Activated naive CD4-positive, alpha-beta T cell treated with anti-CD3 and anti-CD28 coated beads, Interleukin-2, amount 10 ng/mL, durations not matched to agents 7 days and 5 days (primary cell): Measurements from ENCODE around the gene ZNF581.
A peak's percentile ranks its signal among the peaks of the same experiment; 100 is the strongest.

Source experiments
- CTCF ChIA-PET: fragments of 350-600 bp; sonication (Branson Sonifier 250); formaldehyde crosslinking; loops from one replicate; lab custom pipeline; 2021; ENCODE audit warnings: antibody characterized with exemption; lab: Charles Lee
- DNase-seq: peaks from one replicate; pipeline ENCODE4 v3.0.0-alpha.2; 2020
- H3K27ac Mint-ChIP-seq: one replicate; pipeline ENCODE4 v1.8.0; 2021; ENCODE audit warnings: mild to moderate bottlenecking, moderate library complexity, mixed read lengths
- H3K27me3 Mint-ChIP-seq: one replicate; pipeline ENCODE4 v1.8.0; 2021; ENCODE audit warnings: mild to moderate bottlenecking, mixed read lengths
- H3K36me3 Mint-ChIP-seq: one replicate; pipeline ENCODE4 v1.8.0; 2021; ENCODE audit warnings: mixed read lengths
- H3K4me1 Mint-ChIP-seq: one replicate; pipeline ENCODE4 v1.8.0; 2021; ENCODE audit warnings: mixed read lengths
- H3K4me3 Mint-ChIP-seq: one replicate; pipeline ENCODE4 v1.8.0; 2021; ENCODE audit warnings: mild to moderate bottlenecking, moderate library complexity, mixed read lengths
- H3K9me3 Mint-ChIP-seq: one replicate; pipeline ENCODE4 v1.8.0; 2021; ENCODE audit warnings: mixed read lengths

ZNF581 gene

DNA sequence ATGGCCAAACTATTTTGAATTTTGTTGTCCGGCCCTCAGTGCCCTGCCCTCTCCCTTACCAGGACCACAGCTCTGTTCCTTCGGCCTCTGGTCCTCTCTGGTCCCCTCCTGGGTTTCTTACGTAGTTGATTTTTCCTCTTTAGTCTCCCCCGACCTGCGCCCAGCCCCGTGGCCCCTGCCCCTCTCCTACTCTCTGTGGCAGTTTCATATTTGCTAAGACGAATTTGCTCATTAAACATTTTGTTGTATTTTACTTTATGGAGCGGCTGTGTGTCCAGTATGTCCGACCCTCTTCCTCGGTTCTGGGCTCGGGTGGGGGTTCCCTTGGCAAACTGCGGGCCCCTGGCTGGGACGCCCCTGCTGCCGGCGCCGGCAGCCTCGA lies 31.0 kb downstream of the ZNF581 start:
- CTCF ChIA-PET = no interaction called here
- H3K4me3 Mint-ChIP-seq = peak overlapping the region; percentile 44
- peaks cover 50% of the 10 kb centered on the region for H3K36me3 Mint-ChIP-seq
- DNase-seq = no peak
- no peaks in the 10 kb centered on the region for H3K9me3 Mint-ChIP-seq
- peaks cover 50% of the 10 kb centered on the region for H3K4me1 Mint-ChIP-seq
- H3K27ac Mint-ChIP-seq = peak overlapping the region; percentile 83
- H3K27me3 Mint-ChIP-seq = no peaks in the 10 kb centered on the region

DNA sequence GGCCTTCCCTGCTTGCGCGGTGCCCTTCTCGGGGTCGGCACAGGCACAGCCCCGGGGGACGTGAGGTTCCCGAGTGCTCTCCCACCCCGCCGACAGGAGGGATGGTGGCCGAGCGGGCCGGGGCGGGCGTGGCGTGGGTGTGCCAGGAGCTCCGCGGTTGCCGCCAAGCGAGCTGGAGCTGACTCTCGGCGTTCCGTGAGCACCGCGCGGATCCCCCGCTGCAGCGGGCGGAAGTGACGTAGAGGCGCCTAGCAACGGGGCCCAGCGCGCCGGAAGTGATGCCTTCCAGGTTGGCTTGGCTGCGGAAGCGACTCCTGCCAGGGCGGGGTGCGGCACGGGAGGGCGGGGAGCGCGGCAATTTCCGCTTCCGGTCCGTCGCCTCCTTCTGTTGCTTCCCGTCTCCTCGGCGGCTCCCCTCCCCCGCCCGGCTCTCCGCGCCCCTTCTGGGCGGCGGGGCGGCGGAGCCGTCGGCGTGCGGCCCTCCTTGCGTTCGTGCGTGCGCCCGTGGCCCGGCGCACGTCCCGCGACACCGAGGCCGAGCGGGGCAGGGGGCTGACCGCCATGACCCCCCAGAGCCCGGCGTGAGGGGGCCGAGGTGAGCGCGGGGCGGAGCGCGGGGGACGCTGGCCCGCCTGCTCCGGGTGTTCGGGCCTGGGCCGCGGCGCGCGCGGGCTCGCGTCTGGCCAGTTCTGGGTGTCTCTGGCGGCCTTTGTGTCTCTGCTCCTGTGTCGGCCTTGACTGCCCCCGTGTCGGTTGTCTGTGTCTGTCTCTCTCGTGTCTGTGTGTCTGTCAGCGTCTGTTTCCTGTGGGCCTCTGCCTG lies 31.6 kb downstream of the ZNF581 start, which contains the start of gene EPN1:
Gene EPN1, plus strand, starts transcription at position 386 of the 820 bp plus-strand sequence. CDS start 3,402 bp downstream, outside the sequence.
- H3K4me1 Mint-ChIP-seq = peaks cover 54% of the 10 kb centered on the region
- peak; percentile 99 for DNase-seq
- H3K27ac Mint-ChIP-seq = peak within 1 kb of the TSS; percentile 91
- CTCF ChIA-PET = interaction anchor here (1.5 kb wide), 1 partner anchor 20 kb away, joined by 3 read pairs; the partner anchor contains the start of gene U2AF2
- no peaks in the 10 kb centered on the region for H3K9me3 Mint-ChIP-seq
- H3K4me3 Mint-ChIP-seq = peak within 1 kb of the TSS; percentile 92
- H3K36me3 Mint-ChIP-seq = peaks cover 53% of the 10 kb centered on the region
- no peaks in the 10 kb centered on the region for H3K27me3 Mint-ChIP-seq

DNA sequence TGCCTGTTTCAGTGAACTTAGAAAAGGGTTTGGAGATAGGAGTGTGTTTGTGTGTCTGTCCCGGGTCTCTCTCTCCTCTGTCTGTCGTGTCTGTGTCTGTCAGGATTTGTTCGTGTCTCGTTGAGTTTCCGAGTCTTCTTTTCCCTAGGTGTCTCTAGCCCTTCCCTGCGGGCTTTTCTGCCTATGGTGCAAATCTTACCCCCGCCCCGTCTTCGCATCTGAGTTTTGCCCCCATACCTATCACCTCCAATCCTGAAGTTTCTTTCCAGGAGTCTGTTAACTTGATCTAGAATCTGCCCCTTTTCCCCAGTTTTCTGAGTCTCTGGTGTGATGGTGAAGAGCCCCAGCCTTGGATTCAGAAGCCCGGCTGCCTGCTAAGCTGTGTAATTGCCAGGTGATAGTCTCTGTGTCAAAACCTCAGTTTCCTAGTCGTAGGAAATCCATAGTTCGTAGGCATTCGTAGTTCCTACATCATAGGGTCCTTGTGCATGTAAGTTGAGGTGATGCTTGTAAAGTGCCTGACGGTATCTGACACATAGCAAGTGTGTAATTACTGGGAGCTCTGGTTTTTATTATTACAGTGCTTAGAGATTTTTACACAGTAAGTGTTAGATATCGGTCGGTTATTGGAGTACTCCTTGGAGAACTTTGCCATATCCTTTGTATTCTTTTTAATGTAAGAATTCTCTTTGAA lies 32.4 kb downstream of the ZNF581 start:
- peaks cover 48% of the 10 kb centered on the region for H3K36me3 Mint-ChIP-seq
- CTCF ChIA-PET = interaction anchor here (1.2 to 1.5 kb wide), 2 partner anchors 11 to 21 kb away, joined by 3 read pairs; partner anchors contain the start of gene U2AF2
- H3K4me1 Mint-ChIP-seq = peaks cover 50% of the 10 kb centered on the region

DNA sequence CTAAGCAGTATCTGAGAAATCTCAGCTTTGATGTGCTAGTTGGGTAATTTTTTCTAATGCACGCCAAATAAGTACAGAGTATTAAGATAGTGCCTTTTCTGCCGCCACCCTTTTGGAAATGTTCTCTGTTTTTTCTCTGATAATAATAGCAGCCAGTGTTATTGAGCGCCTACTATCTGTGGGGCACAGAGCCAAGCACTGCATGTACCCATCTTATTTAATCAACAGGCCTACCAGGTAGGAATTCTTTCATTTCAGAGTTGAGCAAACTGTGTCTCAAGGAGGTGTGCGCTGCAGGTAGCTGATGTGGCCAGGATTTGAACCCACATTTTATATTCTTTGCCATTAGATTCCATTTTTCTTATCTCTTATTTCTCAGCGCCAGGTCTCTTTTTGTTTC lies 32.9 kb downstream of the ZNF581 start:
- CTCF ChIA-PET = interaction anchor here (1.2 to 1.5 kb wide), 2 partner anchors 12 to 22 kb away, joined by 3 read pairs; partner anchors contain the start of gene U2AF2
- Mint-ChIP-seq H3K36me3 (peaks cover 43% of the 10 kb centered on the region), H3K9me3 (no peaks in the 10 kb centered on the region)

More for the DNA sequence above, 32.4 kb downstream of the ZNF581 start:
- no peaks in the 10 kb centered on the region for H3K27me3 Mint-ChIP-seq
- peak overlapping the region; percentile 92 for H3K4me3 Mint-ChIP-seq
- no peaks in the 10 kb centered on the region for H3K9me3 Mint-ChIP-seq
- peak overlapping the region; percentile 91 for H3K27ac Mint-ChIP-seq
- no peak for DNase-seq

DNA sequence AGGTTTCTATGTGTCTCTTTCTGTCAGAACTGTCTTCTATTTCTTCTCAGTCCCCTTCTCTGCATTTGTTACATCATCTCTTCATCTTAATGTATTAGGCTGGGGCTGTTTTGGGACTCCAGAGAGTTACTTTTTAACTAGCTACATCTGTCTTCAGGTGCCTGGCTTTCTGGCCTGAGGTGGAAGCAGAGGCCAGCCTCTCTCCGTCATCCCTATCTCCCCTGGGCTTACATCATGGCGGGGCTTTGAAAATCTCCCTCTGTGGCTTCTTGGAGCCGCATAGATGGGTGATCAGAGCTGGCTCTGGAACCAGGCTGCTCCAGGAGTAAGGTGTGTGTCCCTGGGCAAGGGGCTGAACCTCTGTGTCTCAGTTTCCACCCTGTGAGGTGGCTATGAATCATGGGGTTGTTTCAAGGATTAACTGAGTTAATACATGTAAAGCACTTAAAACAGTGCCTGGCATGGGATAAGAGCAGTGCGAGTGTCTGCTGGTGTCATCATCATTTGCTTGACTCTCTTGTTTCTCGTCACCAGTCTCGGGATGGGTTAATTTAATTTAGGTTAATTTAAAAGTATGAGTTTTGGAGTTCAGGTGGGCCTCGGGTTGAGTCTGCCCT lies 33.5 kb downstream of the ZNF581 start:
- CTCF ChIA-PET = interaction anchor here (1.2 to 1.5 kb wide), 2 partner anchors 13 to 22 kb away, joined by 3 read pairs; partner anchors contain the start of gene U2AF2
- Mint-ChIP-seq H3K4me1 (peaks cover 46% of the 10 kb centered on the region), H3K27ac (peak overlapping the region; percentile 42), H3K4me3 (peak overlapping the region; percentile 92), H3K27me3 (no peaks in the 10 kb centered on the region), H3K9me3 (no peaks in the 10 kb centered on the region), H3K36me3 (peaks cover 41% of the 10 kb centered on the region)
- no peak for DNase-seq

More for the DNA sequence above, 32.9 kb downstream of the ZNF581 start:
- Mint-ChIP-seq H3K4me3 (peak overlapping the region; percentile 92), H3K4me1 (peaks cover 46% of the 10 kb centered on the region), H3K27ac (peak overlapping the region; percentile 42), H3K27me3 (no peaks in the 10 kb centered on the region)
- no peak for DNase-seq

DNA sequence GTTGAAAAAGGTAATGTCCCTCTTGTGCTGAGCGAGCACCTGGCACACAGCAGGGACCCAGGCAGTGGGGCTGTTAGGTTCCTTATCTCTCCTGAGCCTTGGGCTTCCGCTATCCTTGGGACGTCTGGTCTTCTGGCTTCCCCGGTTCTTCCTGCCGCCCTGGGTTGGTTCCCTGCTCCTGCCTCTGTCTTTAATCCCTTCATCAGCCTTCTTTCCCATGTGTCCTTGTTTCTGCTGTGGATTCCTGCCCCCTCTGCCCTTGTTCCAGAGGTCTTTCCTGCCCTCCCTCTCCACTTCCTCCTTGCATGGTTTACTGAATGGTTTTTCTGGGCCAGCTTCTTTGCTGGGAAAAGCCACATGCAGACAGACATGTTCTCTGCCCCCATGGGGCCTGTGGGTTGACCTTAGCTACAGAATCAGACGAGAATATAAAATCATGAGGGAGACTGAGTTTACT lies 34.2 kb downstream of the ZNF581 start:
- Mint-ChIP-seq H3K27me3 (no peaks in the 10 kb centered on the region), H3K9me3 (no peaks in the 10 kb centered on the region), H3K36me3 (peaks cover 38% of the 10 kb centered on the region), H3K27ac (no peak overlapping the region), H3K4me1 (peaks cover 46% of the 10 kb centered on the region), H3K4me3 (no peak overlapping the region)
- CTCF ChIA-PET = no interaction called here
- DNase-seq = no peak

GRCh38 chr19:55678121-55678671 lies 34.7 kb downstream of the ZNF581 start:
- H3K27me3 Mint-ChIP-seq = no peaks in the 10 kb centered on the region

GRCh38 chr19:55679343-55680257 lies 36.2 kb downstream of the ZNF581 start:
- H3K4me1 Mint-ChIP-seq = peaks cover 35% of the 10 kb centered on the region
- no peaks in the 10 kb centered on the region for H3K27me3 Mint-ChIP-seq
- peaks cover 31% of the 10 kb centered on the region for H3K36me3 Mint-ChIP-seq
- no peak overlapping the region for H3K4me3 Mint-ChIP-seq
- no peaks in the 10 kb centered on the region for H3K9me3 Mint-ChIP-seq
- H3K27ac Mint-ChIP-seq = no peak overlapping the region
- CTCF ChIA-PET = no interaction called here
- no peak for DNase-seq

More at GRCh38 chr19:55678121-55678671, 34.7 kb downstream of the ZNF581 start:
- Mint-ChIP-seq H3K4me3 (no peak overlapping the region), H3K4me1 (peaks cover 46% of the 10 kb centered on the region), H3K36me3 (peaks cover 37% of the 10 kb centered on the region), H3K9me3 (no peaks in the 10 kb centered on the region), H3K27ac (no peak overlapping the region)
- CTCF ChIA-PET = no interaction called here
- DNase-seq = no peak

DNA sequence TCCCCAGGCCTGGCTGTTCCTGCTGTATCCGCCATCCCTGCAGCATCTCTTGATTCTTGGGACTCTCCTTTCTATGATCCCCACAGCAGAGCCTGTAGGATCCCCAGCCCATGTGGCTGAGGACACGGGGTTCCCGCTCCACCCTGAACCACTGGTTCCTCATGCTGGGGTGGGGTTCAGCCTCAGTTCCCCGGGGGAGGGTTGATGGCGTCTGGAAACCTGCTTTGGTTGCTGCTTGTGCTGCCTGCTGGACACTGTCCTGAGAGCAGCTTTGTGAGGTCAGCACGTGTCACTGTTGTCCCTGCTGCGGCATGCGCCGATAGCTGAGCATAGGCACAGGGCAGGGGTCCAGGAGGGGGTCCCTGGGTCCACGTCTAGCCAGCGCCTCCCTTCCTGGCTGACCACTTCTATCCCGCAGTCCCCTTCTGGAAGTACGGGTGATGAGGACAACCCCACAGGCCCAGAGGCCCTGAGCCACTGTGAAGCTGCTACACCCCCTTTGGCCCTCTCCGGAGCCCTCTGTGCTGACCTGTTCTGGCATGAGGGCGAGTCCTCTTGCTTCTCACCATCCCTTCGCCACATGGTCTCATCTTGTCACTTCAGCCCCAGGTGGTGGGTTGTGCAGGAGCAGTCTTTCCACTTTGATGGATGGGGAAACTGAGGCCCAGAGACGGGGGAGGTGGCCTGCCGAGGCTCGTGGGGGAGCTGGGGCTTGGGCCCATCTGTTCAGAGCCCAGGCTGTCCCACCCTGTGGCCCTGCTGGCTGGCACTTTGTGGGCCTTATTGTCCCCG lies 37.1 kb downstream of the ZNF581 start:
- DNase-seq = no peak
- Mint-ChIP-seq H3K36me3 (peaks cover 32% of the 10 kb centered on the region), H3K27ac (no peak overlapping the region), H3K27me3 (no peaks in the 10 kb centered on the region), H3K9me3 (no peaks in the 10 kb centered on the region), H3K4me1 (peaks cover 33% of the 10 kb centered on the region), H3K4me3 (no peak overlapping the region)
- CTCF ChIA-PET = no interaction called here

DNA sequence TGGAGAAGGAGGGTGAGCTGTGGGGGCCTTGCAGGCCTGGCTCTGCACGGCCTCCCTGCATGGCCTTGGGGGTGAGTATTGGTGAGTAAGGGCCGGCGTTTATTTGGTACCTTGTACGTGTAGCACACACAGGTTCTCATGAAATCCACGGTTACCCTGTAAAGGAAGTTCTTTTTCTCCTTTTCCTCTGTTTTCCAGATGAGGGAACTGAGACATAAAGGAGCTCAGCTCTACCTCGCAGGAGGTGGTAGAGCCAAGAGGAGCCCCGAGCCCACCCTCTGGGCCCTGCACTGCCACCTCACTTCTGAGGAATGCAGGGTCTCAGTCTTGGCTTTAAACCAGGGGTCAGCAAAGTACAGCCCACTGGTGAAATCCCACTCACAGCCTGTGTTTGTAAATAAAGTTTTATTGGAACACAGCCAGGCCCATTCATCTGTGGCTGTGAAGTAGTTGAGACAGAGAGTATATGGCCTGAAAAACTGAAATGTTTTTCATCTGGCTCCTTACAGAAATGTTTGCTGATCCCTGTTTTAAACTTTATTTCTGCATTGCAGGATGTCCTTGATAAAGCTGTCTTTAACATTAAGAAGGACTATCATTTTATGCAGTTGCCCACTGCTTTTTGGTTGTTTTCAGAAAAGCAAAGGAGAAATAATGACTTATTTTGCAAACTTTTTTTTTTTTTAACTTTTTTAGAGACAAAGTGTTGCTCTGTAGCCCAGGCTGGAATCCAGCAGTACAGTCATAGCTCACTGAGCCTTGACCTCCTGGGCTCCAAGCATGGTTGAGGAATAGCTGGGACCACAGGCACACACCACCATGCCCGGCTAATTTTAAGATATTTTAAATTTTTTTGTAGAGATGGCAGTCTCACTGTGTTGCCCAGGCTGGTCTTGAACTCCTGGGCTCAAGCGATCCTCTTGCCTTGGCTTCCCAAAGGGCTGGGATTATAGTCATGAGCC lies 38.0 kb downstream of the ZNF581 start:
- H3K36me3 Mint-ChIP-seq = peaks cover 36% of the 10 kb centered on the region
- H3K9me3 Mint-ChIP-seq = no peaks in the 10 kb centered on the region
- no peak overlapping the region for H3K4me3 Mint-ChIP-seq
- CTCF ChIA-PET = interaction anchor here (0.8 kb wide), 1 partner anchor 10 kb away, joined by 3 read pairs; no protein-coding TSS in a partner anchor
- peaks cover 26% of the 10 kb centered on the region for H3K4me1 Mint-ChIP-seq
- no peak overlapping the region for H3K27ac Mint-ChIP-seq
- no peak for DNase-seq
- no peaks in the 10 kb centered on the region for H3K27me3 Mint-ChIP-seq

DNA sequence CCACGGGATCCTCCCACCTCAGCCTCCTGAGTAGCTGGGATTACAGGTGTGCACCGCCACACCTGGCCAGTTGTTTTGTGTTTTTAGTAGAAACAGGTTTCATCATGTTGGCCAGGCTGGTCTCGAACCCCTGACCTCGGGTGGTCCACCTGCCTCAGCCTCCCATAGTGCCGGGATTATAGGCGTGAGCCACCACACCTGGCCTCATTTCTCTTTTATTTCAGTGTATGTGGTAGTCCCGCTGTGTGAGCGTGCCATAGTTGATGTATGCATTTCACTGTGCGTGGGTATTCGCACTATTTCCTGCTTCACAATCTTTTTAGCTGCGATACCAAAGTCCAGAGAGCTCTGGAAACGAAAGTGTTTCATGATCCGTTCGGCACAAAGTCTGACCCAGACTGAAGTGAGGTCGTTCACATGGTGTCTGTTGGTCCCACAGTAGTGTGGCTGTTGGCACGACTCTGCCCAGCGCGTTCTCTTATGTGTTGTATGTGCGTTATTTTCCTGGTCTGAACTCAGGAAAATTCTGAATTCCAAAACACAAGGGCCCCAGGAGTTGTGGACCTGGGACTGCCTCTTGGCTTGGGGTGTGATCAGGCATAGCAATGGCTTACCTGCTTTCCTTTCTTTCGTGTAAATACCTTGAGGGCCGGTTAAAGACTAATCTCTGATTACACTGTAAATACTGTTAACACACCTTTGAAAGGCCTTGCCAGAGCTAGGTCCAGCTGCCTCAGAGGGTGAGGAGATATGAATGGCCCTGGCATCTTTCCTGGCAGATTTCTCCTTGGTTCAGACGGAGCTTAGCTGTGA lies 40.2 kb downstream of the ZNF581 start:
- Mint-ChIP-seq H3K36me3 (peaks cover 24% of the 10 kb centered on the region), H3K27ac (no peak overlapping the region), H3K9me3 (no peaks in the 10 kb centered on the region), H3K4me3 (no peak overlapping the region), H3K4me1 (peaks cover 13% of the 10 kb centered on the region), H3K27me3 (no peaks in the 10 kb centered on the region)
- DNase-seq = no peak
- CTCF ChIA-PET = no interaction called here
